ENCODE results near the gene FIG4. TPM values are rescaled to one million over a fixed set of nuclear protein-coding genes. Genes with fewer than 3 reads are reported as not detected.

Gene FIG4
- total RNA-seq, 1 experiment from 2014 or later = 15.7 TPM

DNA sequence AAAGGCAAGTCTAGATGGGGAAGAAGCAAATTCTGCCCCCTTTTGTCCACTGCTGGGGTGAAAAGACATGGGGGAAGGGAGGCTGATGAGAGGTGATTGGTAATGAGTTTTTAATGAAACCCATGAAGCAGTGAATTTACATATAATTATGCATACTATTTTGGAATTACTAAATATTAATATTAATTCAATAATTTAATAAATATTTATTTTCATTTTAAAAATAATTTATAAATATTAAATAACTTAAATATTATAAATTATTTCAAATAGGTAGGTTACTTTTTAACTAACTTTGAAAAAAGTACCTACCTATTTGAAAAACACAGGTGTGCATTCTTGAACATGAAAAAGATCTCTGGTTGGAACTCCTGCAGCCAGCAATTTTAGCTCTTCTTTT, 148.9 kb downstream of the FIG4 start:
- Histone ChIP-seq H3K9me2 (ENCODE audit: insufficient read depth) (no peaks in the 10 kb centered on the region), H3K79me2 (ENCODE audit: insufficient read depth, low read length) (no peaks in the 10 kb centered on the region), H3K9me3 (ENCODE audit: control insufficient read depth in 1 of 2, insufficient read depth in 1 of 2, low read depth in 1 of 2, low read length in 2 of 2) (no peaks in the 10 kb centered on the region), H3K4me2 (ENCODE audit: low read length) (no peak overlapping the region), H3K27ac (ENCODE audit: low read depth, low read length) (no peak overlapping the region), H4K20me1 (ENCODE audit: insufficient read depth) (no peaks in the 10 kb centered on the region), H3K4me1 (ENCODE audit: control insufficient read depth in 1 of 2, insufficient read depth in 2 of 2, low read length in 2 of 2) (no peaks in the 10 kb centered on the region), H3K4me3 (replicated peaks in 1 of 2; ENCODE audit: low read depth in 1 of 2, low read length in 2 of 2) (no peak overlapping the region), H3K36me3 (ENCODE audit: control insufficient read depth in 1 of 2, insufficient read depth in 2 of 2, low read length in 2 of 2) (no peaks in the 10 kb centered on the region), H2AFZ (ENCODE audit: low read depth, low read length, poor library complexity, severe bottlenecking) (no peak overlapping the region), H3K27me3 (ENCODE audit: insufficient read depth, low read length) (no peaks in the 10 kb centered on the region), H3K9ac (ENCODE audit: low read length) (no peak overlapping the region)
- no TSS peak for BruUV-seq (replicated peaks)
- ChIA-PET RAD21 (ENCODE audit: low non-redundant PET in 1 of 2, low total read pairs in 2 of 2, uncharacterized antibody in 2 of 2, unreplicated experiment in 2 of 2) (no interaction called here), POLR2A (no interaction called here), CTCF (no interaction called here)
- ATAC-seq = no peak
- no peak for TF ChIP-seq TCF7L2 (IDR thresholded peaks at IDR 0.05; ENCODE audit: borderline replicate concordance, extremely low read depth, insufficient read depth, insufficient read length)
- no peak for TF ChIP-seq SIN3A (IDR thresholded peaks at IDR 0.05; ENCODE audit: low read depth)
- TF ChIP-seq ELF1 (IDR thresholded peaks at IDR 0.05; ENCODE audit: borderline replicate concordance, low read depth) = no peak
- no peak for TF ChIP-seq POLR2AphosphoS5 (IDR thresholded peaks at IDR 0.05; ENCODE audit: low read depth, low read length)
- no peak for TF ChIP-seq CBX3 (IDR thresholded peaks at IDR 0.05; ENCODE audit: low read depth)
- TF ChIP-seq SP1 (IDR thresholded peaks at IDR 0.05; ENCODE audit: low read depth) = no peak
- no peak for TF ChIP-seq EZH2phosphoT487 (IDR thresholded peaks at IDR 0.05; ENCODE audit: borderline replicate concordance)
- TF ChIP-seq, protein P1, sequence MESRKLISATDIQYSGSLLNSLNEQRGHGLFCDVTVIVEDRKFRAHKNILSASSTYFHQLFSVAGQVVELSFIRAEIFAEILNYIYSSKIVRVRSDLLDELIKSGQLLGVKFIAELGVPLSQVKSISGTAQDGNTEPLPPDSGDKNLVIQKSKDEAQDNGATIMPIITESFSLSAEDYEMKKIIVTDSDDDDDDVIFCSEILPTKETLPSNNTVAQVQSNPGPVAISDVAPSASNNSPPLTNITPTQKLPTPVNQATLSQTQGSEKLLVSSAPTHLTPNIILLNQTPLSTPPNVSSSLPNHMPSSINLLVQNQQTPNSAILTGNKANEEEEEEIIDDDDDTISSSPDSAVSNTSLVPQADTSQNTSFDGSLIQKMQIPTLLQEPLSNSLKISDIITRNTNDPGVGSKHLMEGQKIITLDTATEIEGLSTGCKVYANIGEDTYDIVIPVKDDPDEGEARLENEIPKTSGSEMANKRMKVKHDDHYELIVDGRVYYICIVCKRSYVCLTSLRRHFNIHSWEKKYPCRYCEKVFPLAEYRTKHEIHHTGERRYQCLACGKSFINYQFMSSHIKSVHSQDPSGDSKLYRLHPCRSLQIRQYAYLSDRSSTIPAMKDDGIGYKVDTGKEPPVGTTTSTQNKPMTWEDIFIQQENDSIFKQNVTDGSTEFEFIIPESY (IDR thresholded peaks at IDR 0.05; ENCODE audit: extremely low read depth, insufficient replicate concordance, low read length) = no peak
- TF ChIP-seq POLR2A (IDR thresholded peaks at IDR 0.05; ENCODE audit: borderline replicate concordance, extremely low read depth, insufficient read depth, insufficient read length) = no peak
- TF ChIP-seq CEBPB (IDR thresholded peaks at IDR 0.05; ENCODE audit: low read depth) = no peak
- TF ChIP-seq JUND (IDR thresholded peaks at IDR 0.05) = no peak
- no peak for TF ChIP-seq ZNF274 (IDR thresholded peaks at IDR 0.05; ENCODE audit: low read depth, low read length)
- DNase-seq (ENCODE audit: low read depth, low spot score) = no peak
- intact Hi-C loops (cut with micrococcal nuclease) = no loop called here

All from HCT116 (cell line).